Activated CD8-positive, alpha-beta memory T cell treated with anti-CD3 and anti-CD28 coated beads for 48 hours (primary cell): ENCODE measurements around the gene GPR151.

Experiments used
- DNase-seq, 3 experiments: peaks; one replicate each; pipeline ENCODE4 v3.0.0-alpha.2; 2020; ENCODE audit warnings: low read depth in 2 of 3, low spot score in 2 of 3

The GPR151 gene

DNA sequence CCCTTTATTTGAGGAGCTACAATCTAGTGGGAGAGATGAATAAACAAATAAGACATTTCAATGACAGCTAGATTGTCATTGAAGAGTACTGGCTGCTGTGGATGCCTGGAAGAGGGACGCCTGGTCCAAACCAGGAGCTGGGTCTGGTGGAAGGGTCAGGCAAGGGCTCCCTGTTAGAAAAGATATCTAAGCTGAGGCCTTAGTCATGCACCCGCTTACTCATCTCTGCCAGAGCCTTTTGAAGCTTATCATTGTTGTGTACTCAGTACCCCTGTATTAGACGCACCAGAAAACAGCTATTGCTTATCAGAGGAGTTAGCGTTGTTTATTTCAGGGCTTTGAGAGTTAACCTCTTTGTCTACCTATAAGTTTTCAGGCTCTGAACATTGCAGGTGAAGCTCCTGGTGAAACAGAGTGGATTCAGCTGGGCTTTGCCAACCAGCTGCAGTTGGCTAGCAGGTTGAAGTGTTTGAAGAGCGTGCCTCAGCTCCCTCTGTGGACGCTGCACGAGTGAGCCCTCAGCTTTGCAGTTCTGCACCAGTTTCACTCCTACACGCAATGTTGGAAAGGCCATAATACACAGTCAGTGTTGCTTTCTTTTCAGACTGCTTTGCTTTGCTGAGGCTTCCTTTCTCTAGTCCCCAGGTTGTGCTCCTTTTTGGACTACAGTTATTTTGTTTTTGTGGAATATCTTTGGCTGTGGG lies 5.6 kb upstream of the GPR151 start:
- no peak for DNase-seq

- DNase-seq = no peak
Measured at GRCh38 chr5:146520731-146521130, 4.7 kb upstream of the GPR151 start.

GRCh38 chr5:146519554-146519953 lies 3.6 kb upstream of the GPR151 start:
- DNase-seq = no peak

- DNase-seq = no peak
Measured at GRCh38 chr5:146515473-146516150, 378 bp downstream of the GPR151 start.

GRCh38 chr5:146514575-146514974 lies 1.4 kb downstream of the GPR151 start:
- no peak for DNase-seq

GRCh38 chr5:146513462-146513861 lies 2.5 kb downstream of the GPR151 start:
- no peak for DNase-seq

GRCh38 chr5:146510559-146511125 lies 5.3 kb downstream of the GPR151 start:
- DNase-seq = no peak

DNA sequence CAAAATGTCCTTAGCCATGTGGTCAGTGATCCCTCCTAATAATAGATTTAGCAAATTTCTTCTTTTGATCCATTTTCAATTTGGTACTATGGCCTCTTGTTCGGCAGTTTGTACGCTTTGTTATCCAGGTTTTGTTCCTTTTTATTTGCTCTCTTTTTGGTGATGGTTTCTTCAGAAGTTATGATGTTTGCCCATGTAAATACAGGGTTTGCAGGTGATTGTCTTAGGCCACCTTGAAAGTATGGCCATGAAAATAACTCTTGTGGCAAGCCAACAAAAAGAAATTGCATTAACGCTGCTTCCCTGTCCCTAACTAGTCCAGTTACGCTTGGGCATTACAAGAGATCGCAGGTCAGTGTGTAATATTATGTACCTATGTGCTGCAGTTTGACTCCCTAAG lies 8.6 kb downstream of the GPR151 start:
- no peak for DNase-seq

DNA sequence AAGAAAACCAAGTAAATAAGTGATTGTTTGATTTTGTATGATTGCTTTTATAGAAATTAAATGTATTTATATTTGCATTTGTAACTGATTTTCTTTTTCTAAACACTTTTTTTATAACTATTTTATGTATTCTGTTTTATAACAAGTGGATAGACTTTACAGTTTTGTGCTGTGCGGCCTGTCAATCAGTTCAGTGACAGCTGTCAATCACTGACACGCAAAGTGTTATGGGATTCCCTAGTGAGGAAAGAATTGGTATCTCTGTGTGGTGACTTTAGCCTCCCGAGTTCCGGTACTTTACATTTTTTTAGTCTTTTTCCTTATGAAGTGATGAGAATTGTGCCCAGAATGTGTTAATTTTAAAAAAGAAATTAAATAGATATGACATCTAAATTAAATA lies 16.3 kb downstream of the GPR151 start:
- no peak for DNase-seq

- DNase-seq = no peak
Measured at GRCh38 chr5:146494656-146495055, 21.3 kb downstream of the GPR151 start.

GRCh38 chr5:146490089-146490843 lies 25.7 kb downstream of the GPR151 start:
- no peak for DNase-seq

- DNase-seq = no peak
Measured at GRCh38 chr5:146484714-146485391, 31.1 kb downstream of the GPR151 start.

DNA sequence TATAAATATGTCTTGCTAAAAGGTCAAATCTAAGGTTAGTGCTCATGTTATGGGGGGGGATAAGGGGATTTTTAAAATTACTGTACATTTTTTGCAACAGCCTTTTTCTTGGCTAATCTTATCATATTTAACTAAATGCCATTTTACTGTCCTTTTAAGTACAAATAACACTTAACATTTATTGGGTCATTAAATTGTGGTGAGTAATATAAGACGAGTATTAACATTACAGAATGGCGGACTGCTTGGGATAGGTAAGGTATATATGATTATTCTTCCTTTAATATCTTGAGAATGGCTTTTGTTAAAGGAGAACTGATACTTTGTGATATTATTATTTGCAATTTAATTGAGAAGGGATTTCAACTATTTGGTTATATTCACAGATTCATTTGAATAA lies 33.2 kb downstream of the GPR151 start:
- no peak for DNase-seq

GRCh38 chr5:146475906-146476305 lies 40.1 kb downstream of the GPR151 start:
- DNase-seq = no peak

- no peak for DNase-seq
Measured at GRCh38 chr5:146475190-146475780, 40.7 kb downstream of the GPR151 start.

- no peak for DNase-seq
Measured at GRCh38 chr5:146474065-146474464, 41.9 kb downstream of the GPR151 start.

- DNase-seq = no peak
Measured at GRCh38 chr5:146467760-146468159, 48.2 kb downstream of the GPR151 start.

DNA sequence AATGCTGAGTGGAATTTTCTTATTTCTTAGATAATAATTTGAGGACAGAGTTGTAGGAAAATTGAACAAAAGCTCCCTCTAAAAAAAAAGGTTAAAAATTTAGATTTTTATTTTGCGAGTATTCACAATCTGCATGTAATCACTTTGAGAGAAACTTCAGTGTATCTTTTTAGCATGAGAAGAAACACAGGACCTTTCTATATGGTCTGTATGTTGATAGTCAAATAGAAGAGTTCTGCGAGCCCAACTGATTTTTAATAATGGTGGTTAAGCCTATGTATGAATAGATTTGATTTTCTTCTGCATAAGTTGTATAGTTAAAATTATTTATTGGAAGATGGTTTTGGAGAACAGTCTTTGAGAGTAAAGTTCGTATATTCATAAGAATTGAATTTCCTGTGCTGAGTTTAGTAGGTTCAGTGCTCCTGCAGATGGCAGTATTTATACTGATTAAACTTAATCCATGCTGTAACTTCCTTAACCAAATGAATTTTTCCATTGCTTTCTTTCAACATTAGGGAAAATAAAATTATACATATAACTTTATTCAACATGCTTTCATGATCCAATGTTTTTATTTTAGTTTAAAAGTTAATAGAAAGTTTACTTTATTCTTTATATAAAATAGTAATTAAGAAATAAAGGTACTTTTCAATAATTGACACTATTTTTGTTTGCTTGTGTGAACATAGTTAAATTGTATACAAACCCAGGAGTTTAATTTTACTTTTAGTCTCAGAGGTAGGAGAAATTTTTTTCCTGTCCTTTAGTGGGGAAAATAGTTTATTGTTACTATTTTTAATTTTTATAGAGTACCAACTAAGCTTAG lies 49.3 kb downstream of the GPR151 start:
- DNase-seq = no peak

- no peak for DNase-seq
Measured at GRCh38 chr5:146463446-146463845, 52.5 kb downstream of the GPR151 start.
